Cerebellar cortex (tissue), 1 donor: ENCODE results near the gene SNN.

Experiments used
- DNase-seq: peaks from one replicate; pipeline ENCODE4 v3.0.0-alpha.2; 2015; ENCODE audit warnings: low spot score

The SNN gene

DNA sequence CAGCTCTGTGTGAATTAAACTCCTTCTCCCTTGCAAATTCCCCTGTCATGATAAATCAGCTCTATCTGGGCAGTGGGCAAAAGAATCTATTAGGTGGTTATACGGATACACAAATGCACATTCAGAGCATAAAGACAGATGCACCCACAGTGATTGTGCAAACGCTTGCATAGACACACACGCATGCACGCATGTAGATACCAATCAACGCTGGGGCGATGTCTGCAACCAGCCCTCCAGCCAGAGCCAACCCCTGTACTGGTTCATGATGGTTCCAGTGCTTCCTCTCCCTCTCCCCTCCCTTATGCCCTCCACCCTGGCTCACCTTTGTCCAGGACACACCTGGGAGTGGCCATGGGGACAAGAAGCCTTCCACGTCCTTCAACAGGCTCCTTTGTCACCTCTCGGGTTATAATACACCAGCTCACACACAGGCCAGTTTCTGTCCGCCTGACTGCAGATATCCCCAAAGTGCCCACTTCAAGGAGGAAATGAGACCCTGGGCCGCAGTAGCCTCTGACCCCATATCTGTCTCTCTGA lies 33.1 kb upstream of the SNN start:
- DNase-seq, result no peak

DNA sequence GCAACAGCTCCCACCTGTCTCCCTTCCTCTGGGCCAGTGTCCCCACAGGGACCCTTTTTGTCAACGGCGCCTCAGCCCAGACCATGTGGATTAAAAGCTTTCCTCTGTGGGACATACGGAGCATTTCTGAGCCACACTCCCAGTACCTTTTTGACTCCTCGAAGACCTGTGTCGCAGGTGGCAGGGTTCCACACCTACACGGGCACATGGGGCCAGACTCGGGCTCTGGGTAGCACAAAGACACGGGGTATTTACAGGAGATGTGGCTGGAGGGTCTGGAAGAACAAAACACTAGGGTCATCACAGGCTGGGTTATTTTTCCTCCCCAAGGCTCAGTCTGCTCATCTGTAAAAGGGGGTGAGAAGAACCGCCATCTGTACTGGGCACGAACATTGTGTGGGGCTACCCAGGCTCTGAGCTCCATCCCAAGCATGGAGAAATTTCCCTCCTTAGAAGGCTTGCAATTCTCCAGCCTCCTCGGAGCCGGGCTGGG lies 32.5 kb upstream of the SNN start:
- DNase-seq, result no peak

DNA sequence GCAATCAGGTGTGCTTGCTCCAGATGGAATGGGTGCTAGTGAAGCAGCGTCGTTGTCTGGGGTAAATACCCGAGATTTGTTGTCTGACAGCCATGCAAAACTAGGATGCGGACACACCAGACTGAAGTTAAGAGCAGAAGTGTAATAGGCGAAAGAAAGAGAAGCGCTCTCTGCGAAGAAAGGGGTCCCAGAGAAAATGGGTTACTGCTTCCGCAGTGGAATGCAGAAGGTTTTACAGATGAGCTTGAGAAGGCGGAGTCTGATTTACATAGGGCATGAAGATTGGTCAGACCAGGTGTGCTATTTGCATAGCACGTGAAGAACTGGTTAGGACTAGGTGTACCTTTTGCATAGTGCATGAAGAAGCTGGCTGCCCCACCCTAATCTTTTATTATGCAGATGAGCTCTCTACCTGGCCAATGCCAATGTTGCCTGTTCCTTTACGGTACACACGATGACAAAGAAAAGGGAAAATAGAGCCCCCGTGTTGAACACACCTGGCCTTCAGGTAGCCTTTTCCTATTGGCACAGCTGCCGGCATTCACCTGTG lies 32.0 kb upstream of the SNN start:
- DNase-seq, result no peak

DNA sequence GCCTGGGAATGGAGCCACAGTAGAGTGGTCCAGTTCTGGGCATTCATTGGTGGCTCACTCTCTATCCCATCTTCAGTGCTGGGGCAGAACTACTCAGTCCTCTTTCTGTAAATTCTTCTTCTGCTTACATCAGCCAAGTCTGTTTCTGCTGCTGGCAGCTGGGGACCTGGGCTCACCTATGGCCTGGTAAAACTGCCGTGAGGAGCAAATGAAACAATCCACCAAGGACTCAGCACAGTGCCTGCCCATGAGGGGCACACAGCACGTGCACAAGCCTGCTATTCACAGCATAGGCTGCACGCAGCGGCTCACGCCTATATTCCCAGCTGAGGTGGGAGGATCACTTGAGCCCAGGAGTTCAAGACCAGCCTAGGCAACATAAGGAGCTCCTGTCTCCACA lies 30.9 kb upstream of the SNN start:
- no peak for DNase-seq

DNA sequence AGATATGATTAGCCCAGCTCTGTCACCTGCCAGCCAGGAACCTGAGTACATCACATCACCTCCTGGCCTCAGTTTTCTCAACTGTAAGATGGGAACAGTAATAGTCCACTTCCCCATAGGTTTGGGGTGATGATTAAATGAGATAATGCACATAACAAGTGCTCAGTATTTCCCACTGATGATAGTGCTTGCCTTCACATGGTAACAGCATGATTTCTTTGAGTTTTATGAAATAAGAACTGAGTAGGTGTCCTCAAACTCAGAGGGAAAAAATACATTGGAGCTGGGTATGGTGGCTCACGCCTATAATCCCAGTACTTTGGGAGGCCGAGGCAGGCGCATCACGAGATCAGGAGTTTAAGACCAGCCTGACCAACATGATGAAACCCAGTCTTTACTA lies 30.1 kb upstream of the SNN start:
- DNase-seq, result no peak

DNA sequence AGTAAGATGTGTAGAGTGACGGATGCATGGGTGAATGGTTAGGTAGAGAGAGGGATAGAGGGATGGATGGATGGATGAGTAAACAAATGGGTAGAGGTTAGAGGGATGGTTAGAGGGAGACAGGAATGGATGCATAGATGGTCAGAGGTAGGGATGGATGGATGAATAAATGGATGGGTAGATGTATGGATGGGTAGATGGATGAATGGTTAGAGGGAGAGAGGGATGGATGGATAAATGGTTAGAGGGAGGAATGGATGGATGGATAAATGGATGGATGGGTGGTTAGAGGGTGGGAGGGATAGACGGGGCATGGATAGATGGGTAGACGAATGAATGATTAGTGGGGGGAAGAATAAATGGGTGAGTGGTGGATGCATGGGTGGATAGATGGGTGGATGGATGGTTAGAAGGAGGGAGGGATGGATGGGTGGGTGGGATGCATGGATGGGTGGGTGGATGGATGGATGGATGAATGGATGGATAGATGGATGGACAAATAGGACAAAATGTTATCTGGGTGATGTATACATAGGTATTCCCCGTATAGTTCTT lies 29.2 kb upstream of the SNN start:
- DNase-seq, result no peak

DNA sequence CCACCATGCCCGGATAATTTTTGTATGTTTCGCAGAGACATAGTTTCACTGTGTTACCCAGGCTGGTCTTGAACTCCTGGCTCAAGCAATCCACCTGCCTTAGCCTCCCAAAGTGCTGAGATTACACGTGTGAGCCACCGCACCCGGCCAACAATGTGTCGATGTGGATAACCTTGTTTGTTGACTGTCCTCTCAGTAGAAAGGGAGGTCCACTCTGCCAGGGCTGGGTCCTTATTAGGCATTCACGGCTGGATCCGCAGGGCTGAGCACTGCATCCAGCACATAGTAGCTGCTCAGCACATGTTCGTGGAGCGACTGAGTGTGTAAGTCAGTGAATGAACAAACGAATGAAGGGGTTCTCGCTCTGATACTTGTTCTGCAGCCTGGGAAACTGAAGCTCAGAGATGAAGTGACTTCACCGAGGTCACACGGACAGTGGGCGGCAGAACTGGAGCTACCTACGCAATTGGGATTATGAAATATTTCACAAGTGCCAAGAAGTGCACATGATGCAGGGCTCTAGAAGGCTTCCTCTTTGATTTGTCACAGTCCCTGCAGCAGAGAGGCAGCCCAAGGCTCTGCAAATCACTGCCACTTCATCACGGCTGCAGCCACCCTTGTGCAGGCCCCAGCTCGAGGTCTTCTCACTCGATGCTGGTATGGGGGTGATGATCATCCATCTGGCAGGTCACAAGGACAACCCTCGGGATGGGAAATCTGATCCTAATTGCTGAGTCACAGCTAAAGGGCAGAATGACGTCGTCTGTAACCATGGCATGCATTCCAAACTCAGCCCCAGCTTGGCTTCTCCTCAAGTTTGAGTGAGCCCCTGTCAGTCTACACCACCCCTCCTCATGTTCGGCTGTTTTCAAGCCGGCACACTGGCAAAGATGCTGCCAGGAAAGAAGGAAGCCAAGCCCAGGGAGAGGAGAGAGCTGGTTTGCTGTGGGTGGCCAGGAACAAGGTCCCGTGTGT lies 28.0 kb upstream of the SNN start:
- DNase-seq, result peak; percentile 53

DNA sequence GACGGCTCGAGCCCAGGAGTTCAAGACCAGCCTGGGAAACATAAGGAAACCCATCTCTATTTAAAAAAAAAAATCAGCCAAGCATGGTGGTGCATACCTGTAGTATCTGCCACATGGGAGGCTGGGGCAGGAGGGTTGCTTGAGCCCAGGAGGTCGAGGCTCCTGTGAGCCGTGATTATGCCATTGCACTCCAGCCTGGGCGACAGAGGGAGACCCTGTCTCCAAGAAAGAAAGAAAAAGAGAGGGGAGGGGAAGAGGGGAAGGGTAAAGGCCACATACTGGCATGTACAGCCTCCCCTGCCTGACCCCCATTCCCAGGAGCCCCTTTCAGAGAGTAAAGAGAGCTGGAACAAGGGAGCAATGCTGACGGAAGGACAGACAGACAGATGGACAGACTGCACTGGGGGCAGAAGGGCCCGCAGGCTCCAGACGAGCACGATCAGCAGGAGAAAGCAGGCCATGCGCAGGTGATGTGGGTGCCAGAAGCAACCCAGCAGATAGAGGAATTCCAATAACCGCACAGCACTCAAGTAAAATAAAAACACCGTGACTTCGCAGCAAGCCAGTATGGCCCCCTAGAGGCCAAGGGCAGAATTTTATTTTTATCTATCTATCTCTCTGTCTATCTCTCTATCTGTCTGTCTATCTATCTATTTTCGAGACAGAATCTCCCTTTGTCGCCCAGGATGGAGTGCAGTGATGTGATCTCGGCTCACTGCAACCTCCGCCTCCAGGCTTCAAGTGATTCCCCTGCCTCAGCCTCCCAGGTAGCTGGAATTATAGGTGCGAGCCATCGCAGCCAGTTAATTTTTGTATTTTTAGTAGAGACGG lies 27.1 kb upstream of the SNN start:
- DNase-seq, result peak; percentile 76

DNA sequence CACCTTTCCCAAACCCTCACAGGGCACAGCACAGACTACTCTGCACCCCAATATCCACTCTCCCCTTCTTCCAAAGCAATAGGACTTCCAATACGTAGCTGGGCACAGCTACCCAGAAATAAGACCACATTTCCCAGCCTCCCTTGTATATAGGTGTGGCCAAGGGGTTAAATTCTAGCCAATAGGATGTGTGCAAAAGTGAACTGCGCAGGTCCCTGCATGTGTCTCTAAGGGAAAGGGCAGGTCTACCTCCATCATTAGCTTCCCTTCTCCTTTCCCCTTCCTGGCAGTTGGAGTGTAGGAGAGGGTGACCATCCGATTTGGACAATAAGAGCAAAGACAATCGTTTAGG lies 25.5 kb upstream of the SNN start:
- DNase-seq, result peak; percentile 27

DNA sequence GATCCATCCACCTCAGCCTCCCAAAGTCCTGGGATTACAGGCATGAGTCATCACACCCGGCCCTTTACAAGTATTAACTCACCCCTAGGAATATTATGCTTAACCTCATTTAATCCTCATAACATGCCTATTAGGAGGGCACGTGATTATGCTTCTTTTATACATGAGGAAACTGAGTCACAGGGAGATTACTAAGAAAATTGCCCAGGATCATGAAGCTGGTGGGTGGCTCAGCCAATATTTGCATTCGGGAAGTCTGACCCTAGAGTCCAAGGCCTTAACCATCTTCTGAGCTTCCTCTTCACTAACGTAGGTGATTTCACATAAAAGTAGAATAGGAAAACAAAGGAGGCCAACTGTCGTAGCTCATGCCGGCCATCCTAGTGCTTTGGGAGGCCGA lies 19.0 kb upstream of the SNN start:
- no peak for DNase-seq

DNA sequence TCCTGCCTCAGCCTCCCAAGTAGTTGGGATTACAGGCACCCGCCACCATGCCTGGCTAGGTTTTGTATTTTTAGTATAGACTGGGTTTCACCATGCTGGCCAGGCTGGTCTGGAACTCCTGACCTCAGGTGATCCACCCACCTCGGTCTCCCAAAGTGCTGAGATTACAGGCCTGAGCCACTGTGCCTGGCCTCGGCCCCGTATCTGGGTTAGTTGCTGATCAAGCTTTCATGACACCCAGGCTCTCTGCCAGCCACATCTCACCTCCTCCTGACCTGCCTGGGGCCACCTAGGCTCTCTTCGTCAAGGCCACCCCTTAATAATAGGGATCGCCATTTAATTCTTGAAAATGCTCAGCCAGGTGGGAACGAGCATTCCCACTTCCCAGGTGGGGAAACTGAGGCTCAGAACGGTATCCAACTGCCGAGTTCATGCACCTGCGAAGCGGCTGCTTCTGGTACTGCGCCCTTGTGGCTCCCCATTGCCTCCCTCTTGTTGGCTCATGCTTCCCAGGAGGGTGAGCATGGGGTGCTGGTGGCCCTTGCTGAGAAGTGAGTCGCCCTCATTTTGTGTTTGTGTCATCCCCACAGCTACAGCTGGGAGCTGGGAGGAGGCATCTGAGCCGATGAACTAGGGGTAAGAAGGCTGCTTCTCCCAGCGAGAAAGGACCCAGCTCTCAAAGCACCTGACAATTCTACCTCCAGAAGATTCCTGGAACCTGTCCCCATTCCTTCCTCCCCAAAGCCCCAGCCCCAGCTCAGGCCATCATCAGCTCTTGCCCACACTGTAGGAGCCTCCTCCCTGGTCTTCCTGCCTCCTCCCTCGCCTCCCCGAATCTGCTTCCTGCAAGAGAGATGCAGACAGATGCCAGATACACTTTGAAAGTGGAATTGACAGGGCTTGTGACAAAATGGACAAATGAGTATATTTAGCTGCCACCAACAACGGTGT lies 17.3 kb upstream of the SNN start:
- no peak for DNase-seq

DNA sequence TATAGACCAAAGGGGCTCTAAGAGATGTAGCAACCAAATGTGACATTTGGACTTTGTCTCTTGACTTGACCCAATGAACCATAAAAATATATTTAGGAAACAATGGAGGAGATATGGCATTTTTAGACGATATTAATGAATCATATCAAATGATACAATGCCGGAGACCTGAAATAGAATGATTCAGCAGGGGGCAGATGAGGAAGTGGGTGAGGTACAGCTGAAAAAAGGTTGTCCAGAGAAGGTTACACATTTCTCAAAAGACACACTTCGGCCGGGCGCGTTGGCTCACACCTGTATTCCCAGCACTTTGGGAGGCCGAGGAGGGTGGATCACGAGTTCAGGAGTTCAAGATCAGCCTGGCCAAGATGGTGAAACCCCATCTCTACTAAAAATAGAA lies 16.5 kb upstream of the SNN start:
- DNase-seq, result no peak

DNA sequence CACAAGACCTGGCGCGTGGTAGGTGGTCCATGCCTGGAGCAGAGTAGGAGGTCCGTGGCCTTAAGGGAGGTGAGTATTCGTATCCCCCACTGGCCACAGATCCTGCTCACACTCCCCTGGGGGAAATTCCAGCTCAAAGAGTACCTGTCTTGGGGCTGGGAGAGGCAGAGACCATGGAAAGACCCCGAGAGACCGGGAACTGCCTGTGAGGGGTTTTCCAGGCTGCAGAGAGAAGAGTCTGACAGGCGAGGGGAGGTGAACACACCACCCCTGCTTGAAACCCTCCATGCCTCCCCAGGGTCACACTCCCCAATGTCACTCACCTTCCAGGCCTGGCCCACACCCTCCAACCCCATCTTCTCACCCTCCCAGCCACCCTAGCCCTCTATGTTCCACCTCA lies 12.6 kb upstream of the SNN start:
- no peak for DNase-seq

DNA sequence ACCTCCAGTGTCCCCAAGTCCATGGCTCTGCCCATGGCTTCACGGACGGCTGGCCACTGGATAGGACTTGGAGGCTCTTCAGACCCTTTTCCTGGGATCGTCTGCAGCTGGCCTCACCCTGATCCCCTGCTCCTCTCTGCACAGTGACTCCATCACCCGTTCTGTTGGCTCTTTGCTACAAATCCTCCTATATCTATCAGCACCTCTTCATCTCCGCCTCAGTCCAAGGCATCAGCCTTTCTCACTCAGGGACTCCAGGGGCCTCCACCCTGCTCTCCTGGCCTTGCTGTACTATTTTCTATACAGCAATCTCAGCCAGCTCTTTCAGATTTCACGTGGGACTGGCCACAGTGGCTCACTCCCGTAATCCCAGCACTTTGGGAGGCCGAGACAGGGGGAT lies 10.7 kb upstream of the SNN start:
- DNase-seq, result no peak

DNA sequence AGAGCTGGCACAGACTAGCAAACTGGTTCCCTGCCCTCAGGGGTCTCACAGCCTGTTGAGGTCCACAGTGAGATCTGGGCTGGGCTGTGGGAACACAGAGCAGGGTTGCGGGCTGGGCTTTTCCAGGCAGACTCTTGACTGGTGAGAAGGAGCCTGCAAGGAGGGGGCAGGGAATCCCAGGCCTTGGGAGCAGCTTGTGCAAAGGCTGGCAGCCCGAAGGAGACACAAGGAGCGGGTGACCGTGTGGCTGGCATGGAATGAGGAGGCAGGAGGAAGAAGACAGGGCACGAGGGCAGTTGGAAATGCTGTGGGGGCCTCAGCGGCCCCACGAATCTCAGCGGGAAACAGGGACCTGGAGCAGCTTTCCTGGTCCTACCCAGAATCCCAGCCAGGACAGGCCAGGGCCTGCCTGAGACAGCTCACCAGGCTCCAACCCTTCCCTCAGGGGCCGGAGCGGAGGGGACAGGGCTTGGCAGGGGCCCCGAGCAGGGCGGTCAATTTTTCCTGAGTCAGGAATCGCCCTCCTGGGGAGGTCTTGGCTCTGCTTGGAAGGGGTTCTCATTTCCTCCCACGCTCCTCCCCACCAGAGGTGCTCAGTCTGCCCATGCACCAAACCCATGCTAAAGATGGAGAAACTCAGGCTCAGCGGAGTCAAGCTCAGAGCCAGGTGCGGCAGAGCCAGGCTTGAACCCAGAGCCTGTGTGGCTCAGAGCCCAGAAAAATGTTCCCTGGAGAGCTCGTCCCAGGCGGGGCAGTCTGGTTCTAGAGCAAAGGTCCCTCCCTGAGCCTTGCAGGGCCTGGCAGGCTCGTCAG lies 9.2 kb upstream of the SNN start:
- no peak for DNase-seq

DNA sequence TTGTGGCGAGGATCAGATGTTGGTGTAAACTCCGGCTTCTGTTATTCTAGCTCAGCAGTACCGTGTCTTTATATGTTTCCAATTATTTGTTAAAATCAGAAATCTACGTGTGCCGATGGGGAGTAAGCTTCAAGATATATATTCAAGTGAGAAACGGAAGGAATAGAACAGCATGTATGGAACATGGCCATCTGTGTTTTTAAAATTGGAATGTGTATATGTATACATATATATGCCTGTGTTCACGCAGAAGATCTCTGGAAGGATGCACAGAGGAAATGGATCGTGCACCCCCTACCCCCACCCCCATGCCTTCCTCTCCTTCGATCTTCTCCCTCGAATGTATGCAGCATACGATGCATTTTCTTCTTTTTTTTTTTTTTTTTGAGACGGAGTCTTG lies 7.7 kb upstream of the SNN start:
- no peak for DNase-seq

DNA sequence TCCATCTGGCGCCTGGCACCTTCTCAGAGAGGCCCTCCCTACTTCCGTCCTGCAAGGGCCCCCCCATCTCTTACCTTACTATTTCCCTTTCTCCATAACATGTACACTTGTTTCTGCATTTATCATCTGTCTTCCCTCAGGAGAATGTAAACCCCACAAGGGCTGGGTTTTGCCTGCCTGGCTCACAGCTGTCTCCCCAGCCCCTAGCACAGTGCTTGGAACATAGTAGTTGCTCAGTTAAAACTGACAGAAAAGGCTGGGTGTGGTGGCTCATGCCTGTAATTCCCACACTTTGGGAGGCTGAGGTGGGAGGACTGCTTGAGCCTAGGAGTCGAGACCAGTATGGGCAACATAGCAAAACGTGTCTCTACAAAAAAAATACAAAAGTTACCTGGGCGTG lies 5.7 kb upstream of the SNN start:
- DNase-seq, result no peak

DNA sequence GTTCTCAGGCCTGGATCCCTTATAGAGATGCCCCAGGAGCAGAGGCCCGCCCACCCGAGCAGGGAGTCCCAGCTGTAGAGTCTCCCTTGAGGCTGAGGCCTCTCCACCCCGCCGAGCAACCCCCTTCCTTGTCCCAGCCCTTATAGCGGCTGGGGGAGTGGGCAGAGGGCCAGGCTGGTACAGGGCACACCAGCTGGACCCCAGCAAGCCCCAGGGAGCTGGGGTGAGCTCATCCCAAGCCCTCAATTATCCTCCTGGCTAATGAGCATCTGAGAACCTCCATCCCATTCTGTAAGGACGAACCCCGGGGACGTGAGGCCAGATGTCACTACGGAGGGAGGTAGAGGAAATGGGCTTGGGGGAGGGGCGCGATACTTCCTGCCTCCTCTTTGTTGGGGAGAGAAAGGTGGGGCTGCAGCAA lies 3.2 kb upstream of the SNN start:
- DNase-seq, result no peak

DNA sequence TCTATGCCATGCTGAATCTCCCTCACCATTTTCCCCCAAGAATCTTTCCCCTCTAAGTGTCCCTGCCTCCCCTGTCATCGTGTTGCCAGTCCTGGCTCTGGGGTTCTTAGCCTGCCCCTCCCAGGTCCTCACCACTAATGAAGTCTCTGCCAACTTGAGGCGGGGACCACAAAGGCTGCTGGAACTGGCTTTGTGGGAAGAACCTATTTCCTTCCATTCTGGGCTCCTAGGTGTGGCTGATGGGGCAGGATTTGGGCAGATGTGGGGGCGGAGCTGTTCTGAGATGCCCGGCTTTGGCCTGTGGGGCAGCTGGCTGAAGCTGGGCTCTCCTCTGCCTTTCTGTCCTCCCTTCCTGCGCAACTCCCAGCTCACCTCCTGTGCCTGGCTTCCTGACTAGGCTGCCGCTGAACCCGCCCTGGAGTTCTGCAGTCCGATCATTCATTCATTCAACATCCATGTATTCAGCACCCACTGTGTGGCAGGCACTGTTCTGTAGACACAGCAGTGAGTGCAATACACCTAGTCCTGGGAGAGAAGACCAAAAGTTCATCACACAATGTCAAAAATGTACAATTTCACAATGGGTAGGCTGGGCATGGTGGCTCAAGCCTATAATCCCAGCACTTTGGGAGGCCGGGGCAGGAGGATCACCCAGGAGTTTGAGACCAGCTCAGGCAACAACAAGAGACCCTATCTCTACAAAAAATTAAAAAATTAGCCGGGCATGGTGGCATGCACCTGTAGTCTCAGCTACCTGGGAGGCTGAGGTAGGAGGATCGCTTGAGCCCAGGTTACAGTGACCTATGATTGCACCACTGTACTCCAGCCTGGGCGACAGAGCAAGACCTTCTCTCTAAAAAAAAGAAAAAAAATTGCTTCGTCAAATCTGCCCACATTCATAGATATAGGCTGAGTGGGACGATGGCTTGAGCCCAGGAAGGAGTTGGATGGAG lies 1.9 kb upstream of the SNN start:
- DNase-seq, result no peak
